ENCODE measurements around the gene SLC16A10. TPM values are rescaled to one million over a fixed set of nuclear protein-coding genes. Genes with fewer than 3 reads are reported as not detected.

The SLC16A10 gene
- total and polyA plus RNA-seq, 2 of the 8 experiments (the other 6 are each of a cell fraction or from before 2014, with no cell fraction given): 18.6 to 23.2 TPM

GRCh38 chr6:111041917-111042316 lies 45.4 kb upstream of the SLC16A10 start (continued):
- TF ChIP-seq CHD7 (IDR thresholded peaks at IDR 0.05; ENCODE audit: insufficient replicate concordance, low read length) (no peak), ATF2 (IDR thresholded peaks at IDR 0.05; ENCODE audit: low read length) (no peak), POLR2A (IDR thresholded peaks at IDR 0.05; ENCODE audit: control extremely low read depth in 1 of 2, low read depth in 2 of 2, low read length in 2 of 2) (no peak), HDAC6 (IDR thresholded peaks at IDR 0.05; ENCODE audit: low read depth, low read length) (no peak)
